Measurements from ENCODE around the gene LLGL1. TPM values are rescaled to one million over a fixed set of nuclear protein-coding genes. Genes with fewer than 3 reads are reported as not detected.

LLGL1 gene
- total and polyA plus RNA-seq, 2 donors (not counting 1 experiment from before 2014, with no cell fraction given) = 15.1 to 32.2 TPM

DNA sequence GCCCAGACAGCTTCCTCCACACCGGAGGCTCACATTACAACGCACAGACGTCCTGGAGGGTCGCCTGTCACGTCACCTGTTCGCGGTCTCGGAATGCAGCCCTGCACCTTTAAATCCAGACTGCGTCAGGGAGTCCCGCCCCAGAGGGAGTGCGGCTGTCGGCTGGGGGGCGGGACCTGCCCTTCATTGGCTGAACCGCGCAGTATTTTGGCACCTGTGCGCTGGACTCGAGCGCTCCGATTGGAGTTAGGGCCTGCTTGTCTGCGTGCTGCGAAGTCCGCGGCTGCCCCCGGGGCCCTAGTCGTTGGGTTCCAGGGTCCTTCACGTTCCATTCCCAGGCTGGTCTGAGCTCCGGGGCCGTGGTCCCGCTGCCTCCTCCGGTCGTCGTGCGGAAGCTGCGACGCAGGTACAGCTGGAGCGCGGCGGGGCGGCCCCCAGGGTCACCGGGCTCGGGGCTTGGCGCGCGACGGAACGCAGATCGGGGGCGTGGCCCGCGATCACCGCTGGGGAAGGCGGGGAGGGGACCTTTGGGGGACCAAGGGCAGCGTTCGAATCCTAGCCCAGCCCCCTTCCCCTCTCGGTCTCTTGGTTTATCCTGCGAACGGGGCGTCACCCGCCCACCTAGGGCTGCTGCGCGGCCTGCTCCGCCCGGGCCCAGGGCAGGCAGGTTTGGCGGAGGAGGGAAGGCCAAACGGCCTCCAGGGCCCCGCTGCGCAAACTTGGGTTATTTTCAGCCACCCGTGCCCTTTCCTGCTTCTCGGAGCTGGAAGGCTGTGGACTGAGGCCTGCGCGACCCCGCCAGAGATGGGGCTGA is 35.1 kb downstream of the LLGL1 start, which contains the start of gene MIEF2:
Gene MIEF2, plus strand, starts transcription at position 331 of the 814 bp plus-strand sequence. CDS start 2,059 bp downstream, outside the sequence.
- peak; percentile 93 to 94 for DNase-seq (ENCODE audit: low read depth in 2 of 2)
- no peak for TF ChIP-seq EZH2 (IDR thresholded peaks at IDR 0.05; ENCODE audit: low read length, missing control alignments)
- TF ChIP-seq, protein P1, sequence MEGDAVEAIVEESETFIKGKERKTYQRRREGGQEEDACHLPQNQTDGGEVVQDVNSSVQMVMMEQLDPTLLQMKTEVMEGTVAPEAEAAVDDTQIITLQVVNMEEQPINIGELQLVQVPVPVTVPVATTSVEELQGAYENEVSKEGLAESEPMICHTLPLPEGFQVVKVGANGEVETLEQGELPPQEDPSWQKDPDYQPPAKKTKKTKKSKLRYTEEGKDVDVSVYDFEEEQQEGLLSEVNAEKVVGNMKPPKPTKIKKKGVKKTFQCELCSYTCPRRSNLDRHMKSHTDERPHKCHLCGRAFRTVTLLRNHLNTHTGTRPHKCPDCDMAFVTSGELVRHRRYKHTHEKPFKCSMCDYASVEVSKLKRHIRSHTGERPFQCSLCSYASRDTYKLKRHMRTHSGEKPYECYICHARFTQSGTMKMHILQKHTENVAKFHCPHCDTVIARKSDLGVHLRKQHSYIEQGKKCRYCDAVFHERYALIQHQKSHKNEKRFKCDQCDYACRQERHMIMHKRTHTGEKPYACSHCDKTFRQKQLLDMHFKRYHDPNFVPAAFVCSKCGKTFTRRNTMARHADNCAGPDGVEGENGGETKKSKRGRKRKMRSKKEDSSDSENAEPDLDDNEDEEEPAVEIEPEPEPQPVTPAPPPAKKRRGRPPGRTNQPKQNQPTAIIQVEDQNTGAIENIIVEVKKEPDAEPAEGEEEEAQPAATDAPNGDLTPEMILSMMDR (conservative IDR thresholded peaks at IDR 0.05 in 1 of 2, IDR thresholded peaks at IDR 0.05 in 1 of 2; ENCODE audit: low read depth in 1 of 2, low read length in 2 of 2) = no peak
- H3K4me3 ChIP-seq (replicated peaks in 1 of 4; ENCODE audit: control extremely low read depth in 1 of 4, insufficient read depth in 1 of 4, low read depth in 3 of 4, low read length in 4 of 4) = peak within 1 kb of the TSS; percentile 76 to 98 (median 86)
- peak within 1 kb of the TSS; percentile 81 for H3K27ac ChIP-seq (ENCODE audit: insufficient read depth, low read length)
- H3K9ac ChIP-seq (ENCODE audit: insufficient read depth, low read length) = peak within 1 kb of the TSS; percentile 82
- H3K79me2 ChIP-seq (ENCODE audit: control insufficient read depth, insufficient read depth, low read length) = peaks cover 31% of the 10 kb centered on the region
- H3K4me2 ChIP-seq (ENCODE audit: extremely low read depth, insufficient read depth, low read length) = peak within 1 kb of the TSS; percentile 96
- H2AFZ ChIP-seq (ENCODE audit: low read length) = peak within 1 kb of the TSS; percentile 94
- peaks cover 23% of the 10 kb centered on the region for H3K36me3 ChIP-seq (ENCODE audit: control insufficient read depth, insufficient read depth, low read length)
- peaks cover 24% of the 10 kb centered on the region for H3K4me1 ChIP-seq (ENCODE audit: control insufficient read depth, extremely low read depth, insufficient read depth, low read length)
- H4K20me1 ChIP-seq (ENCODE audit: control insufficient read depth, extremely low read depth, insufficient read depth, low read length) = no peaks in the 10 kb centered on the region
- no peaks in the 10 kb centered on the region for H3K27me3 ChIP-seq (ENCODE audit: control insufficient read depth, insufficient read depth, low read length)
- H3K9me3 ChIP-seq (ENCODE audit: control insufficient read depth, insufficient read depth, low read depth, low read length) = no peaks in the 10 kb centered on the region

DNA sequence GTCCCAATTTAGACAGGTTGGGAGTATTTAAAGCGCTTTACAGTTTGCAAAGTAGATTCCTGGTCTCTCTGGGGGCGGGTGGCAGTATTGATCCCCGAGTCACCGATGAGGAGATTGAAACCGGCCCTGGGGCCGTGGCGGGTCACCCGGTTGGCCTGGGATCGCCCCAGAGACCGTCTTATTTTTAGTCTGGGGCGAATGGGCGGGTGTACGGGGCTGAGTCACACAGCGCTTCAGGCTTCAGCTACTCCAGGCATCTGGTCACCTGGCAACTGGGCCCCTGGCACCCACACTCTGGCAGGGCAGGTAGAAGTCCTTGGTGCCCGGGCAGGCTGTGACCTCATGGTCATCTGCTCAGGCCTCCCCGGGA is 35.7 kb downstream of the LLGL1 start:
- H3K4me1 ChIP-seq (ENCODE audit: control insufficient read depth, extremely low read depth, insufficient read depth, low read length) = peaks cover 24% of the 10 kb centered on the region
- peaks cover 26% of the 10 kb centered on the region for H3K79me2 ChIP-seq (ENCODE audit: control insufficient read depth, insufficient read depth, low read length)
- peak overlapping the region; percentile 81 for H3K27ac ChIP-seq (ENCODE audit: insufficient read depth, low read length)
- peak overlapping the region; percentile 94 for H2AFZ ChIP-seq (ENCODE audit: low read length)
- TF ChIP-seq, protein P1 (conservative IDR thresholded peaks at IDR 0.05 in 1 of 2, IDR thresholded peaks at IDR 0.05 in 1 of 2; ENCODE audit: low read depth in 1 of 2, low read length in 2 of 2) = no peak
- TF ChIP-seq EZH2 (IDR thresholded peaks at IDR 0.05; ENCODE audit: low read length, missing control alignments) = no peak
- no peaks in the 10 kb centered on the region for H4K20me1 ChIP-seq (ENCODE audit: control insufficient read depth, extremely low read depth, insufficient read depth, low read length)
- H3K36me3 ChIP-seq (ENCODE audit: control insufficient read depth, insufficient read depth, low read length) = peaks cover 21% of the 10 kb centered on the region
- H3K9me3 ChIP-seq (ENCODE audit: control insufficient read depth, insufficient read depth, low read depth, low read length) = no peaks in the 10 kb centered on the region
- H3K27me3 ChIP-seq (ENCODE audit: control insufficient read depth, insufficient read depth, low read length) = no peaks in the 10 kb centered on the region
- peak overlapping the region; percentile 96 for H3K4me2 ChIP-seq (ENCODE audit: extremely low read depth, insufficient read depth, low read length)
- peak; percentile 30 to 56 for DNase-seq (ENCODE audit: low read depth in 2 of 2)
- H3K4me3 ChIP-seq (replicated peaks in 1 of 4; ENCODE audit: control extremely low read depth in 1 of 4, insufficient read depth in 1 of 4, low read depth in 3 of 4, low read length in 4 of 4) = peak overlapping the region; percentile 76 to 98 (median 86)
- H3K9ac ChIP-seq (ENCODE audit: insufficient read depth, low read length) = peak overlapping the region; percentile 82

- no peak overlapping the region for H2AFZ ChIP-seq (ENCODE audit: low read length)
- peaks cover 24% of the 10 kb centered on the region for H3K4me1 ChIP-seq (ENCODE audit: control insufficient read depth, extremely low read depth, insufficient read depth, low read length)
- TF ChIP-seq, protein P1 (conservative IDR thresholded peaks at IDR 0.05 in 1 of 2, IDR thresholded peaks at IDR 0.05 in 1 of 2; ENCODE audit: low read depth in 1 of 2, low read length in 2 of 2) = no peak
- TF ChIP-seq EZH2 (IDR thresholded peaks at IDR 0.05; ENCODE audit: low read length, missing control alignments) = no peak
- peak overlapping the region; percentile 96 for H3K4me2 ChIP-seq (ENCODE audit: extremely low read depth, insufficient read depth, low read length)
- no peak for DNase-seq (ENCODE audit: low read depth in 2 of 2)
- no peaks in the 10 kb centered on the region for H4K20me1 ChIP-seq (ENCODE audit: control insufficient read depth, extremely low read depth, insufficient read depth, low read length)
- peak overlapping the region; percentile 76 to 98 (median 86) for H3K4me3 ChIP-seq (replicated peaks in 1 of 4; ENCODE audit: control extremely low read depth in 1 of 4, insufficient read depth in 1 of 4, low read depth in 3 of 4, low read length in 4 of 4)
- H3K9me3 ChIP-seq (ENCODE audit: control insufficient read depth, insufficient read depth, low read depth, low read length) = no peaks in the 10 kb centered on the region
- H3K27ac ChIP-seq (ENCODE audit: insufficient read depth, low read length) = peak overlapping the region; percentile 81
- no peaks in the 10 kb centered on the region for H3K27me3 ChIP-seq (ENCODE audit: control insufficient read depth, insufficient read depth, low read length)
- H3K9ac ChIP-seq (ENCODE audit: insufficient read depth, low read length) = peak overlapping the region; percentile 26
- peaks cover 20% of the 10 kb centered on the region for H3K79me2 ChIP-seq (ENCODE audit: control insufficient read depth, insufficient read depth, low read length)
- H3K36me3 ChIP-seq (ENCODE audit: control insufficient read depth, insufficient read depth, low read length) = peaks cover 16% of the 10 kb centered on the region
These were observed 36.2 kb downstream of the LLGL1 start for GRCh38 chr17:18261659-18262058.

Measured in fibroblast of lung (primary cell).